Choroid plexus epithelial cell (primary cell): ENCODE data around the gene TMUB1.

Experiments used
- DNase-seq: peaks from one replicate; pipeline ENCODE4 v3.0.0-alpha.2; 2010; ENCODE audit warnings: low read depth
- H3K4me3 ChIP-seq: 2 replicates; pipeline ENCODE4 v1.5.1; 2011; ENCODE audit warnings: low read depth, mild to moderate bottlenecking, control low read depth, low read length, moderate library complexity
- TF ChIP-seq, protein P1 (sequence below): conservative IDR thresholded peaks from 2 replicates; pipeline ENCODE4 v1.5.1; 2011; ENCODE audit warnings: low read depth, mild to moderate bottlenecking, control low read depth, inconsistent platforms, low read length, moderate library complexity

Gene TMUB1

GRCh38 chr7:151040616-151041375 lies 42.5 kb downstream of the TMUB1 start:
- DNase-seq, result no peak
- H3K4me3 ChIP-seq, result no peak overlapping the region
- TF ChIP-seq, protein P1, sequence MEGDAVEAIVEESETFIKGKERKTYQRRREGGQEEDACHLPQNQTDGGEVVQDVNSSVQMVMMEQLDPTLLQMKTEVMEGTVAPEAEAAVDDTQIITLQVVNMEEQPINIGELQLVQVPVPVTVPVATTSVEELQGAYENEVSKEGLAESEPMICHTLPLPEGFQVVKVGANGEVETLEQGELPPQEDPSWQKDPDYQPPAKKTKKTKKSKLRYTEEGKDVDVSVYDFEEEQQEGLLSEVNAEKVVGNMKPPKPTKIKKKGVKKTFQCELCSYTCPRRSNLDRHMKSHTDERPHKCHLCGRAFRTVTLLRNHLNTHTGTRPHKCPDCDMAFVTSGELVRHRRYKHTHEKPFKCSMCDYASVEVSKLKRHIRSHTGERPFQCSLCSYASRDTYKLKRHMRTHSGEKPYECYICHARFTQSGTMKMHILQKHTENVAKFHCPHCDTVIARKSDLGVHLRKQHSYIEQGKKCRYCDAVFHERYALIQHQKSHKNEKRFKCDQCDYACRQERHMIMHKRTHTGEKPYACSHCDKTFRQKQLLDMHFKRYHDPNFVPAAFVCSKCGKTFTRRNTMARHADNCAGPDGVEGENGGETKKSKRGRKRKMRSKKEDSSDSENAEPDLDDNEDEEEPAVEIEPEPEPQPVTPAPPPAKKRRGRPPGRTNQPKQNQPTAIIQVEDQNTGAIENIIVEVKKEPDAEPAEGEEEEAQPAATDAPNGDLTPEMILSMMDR, result no peak

DNA sequence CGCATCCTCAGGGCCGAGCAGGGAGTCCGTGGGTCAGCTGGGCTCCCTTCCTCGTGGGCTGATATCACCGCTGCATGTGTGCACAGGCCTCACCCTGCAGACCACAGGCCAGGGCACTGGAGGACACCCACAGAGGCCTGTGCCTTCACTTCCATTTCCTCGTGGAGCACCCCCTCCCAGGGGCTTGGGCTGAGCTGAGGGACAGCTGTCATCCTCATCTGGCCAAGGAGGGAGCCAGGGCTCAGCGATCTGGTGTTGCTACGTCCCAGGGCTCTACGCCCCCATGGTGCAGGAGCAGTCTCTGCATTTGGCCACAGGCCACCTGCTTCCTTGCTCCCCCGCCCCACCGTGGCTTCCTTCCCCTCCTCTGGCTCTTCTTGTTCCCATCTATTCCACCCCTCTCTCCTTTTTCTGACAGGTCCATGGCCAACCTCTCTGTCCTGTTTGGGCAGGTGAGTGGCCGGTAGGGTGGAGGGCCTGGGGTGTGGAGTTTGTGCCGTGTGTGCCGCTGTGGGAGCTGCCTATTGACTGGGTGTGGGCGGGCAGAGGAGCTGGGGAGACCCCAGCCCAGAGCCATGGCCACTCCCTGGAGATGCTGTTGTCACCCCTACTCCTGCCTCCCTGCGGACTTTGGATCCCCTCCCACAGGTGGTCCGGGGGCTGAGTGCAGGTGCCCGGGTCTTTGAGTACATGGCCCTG lies 43.3 kb downstream of the TMUB1 start:
- DNase-seq, result no peak
- TF ChIP-seq, protein P1, result no peak
- no peak overlapping the region for H3K4me3 ChIP-seq

- DNase-seq, result peak; percentile 91
- H3K4me3 ChIP-seq, result no peak overlapping the region
- TF ChIP-seq, protein P1, result no peak
These were observed 44.1 kb downstream of the TMUB1 start for GRCh38 chr7:151038951-151039849.

DNA sequence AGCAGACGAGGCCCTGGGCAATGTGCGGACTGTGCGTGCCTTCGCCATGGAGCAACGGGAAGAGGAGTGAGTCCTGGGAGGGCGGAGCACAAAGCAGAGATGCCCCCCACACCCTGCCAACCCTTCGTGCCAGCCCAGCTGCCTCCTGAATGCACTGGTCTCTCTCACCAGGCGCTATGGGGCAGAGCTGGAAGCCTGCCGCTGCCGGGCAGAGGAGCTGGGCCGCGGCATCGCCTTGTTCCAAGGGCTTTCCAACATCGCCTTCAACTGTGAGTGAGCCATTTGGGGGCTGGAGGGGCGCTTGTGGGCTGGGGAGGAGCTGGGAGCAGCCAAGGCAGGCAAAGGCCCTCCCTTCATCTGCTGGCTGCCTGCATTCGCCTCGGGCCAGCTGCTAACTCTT lies 47.4 kb downstream of the TMUB1 start:
- no peak for DNase-seq
- no peak overlapping the region for H3K4me3 ChIP-seq
- TF ChIP-seq, protein P1, result no peak

DNA sequence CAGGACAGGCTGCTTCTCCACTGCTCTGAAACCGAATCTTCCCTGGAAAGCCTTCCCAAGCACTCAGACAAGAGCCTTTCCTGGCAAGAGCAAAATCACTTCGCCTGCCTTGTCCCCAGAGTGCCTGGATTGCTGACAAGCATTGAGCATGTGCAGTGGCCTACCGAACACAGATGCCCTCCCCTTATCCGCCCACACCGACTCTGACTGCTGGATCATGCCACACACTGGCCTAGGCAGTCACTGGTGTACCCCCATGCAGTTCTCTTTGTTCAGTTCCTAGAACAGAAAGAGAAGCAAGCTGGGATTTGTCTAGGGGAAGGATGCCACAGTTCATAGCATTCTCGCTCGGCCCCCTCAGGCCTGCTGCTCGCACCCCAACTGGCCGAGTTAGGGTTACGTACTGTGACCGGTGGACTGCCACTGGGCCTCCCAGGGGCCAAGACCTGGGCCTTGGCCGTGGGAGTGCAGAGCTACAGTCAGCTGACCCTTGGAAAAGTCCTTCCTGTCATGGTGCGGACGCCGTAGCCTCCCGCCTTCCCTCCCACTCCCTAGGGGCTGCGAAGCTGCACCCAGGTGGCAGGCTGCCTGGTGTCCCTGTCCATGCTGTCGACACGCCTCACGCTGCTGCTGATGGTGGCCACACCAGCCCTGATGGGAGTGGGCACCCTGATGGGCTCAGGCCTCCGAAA lies 48.1 kb downstream of the TMUB1 start:
- DNase-seq, result no peak
- TF ChIP-seq, protein P1, result no peak
- no peak overlapping the region for H3K4me3 ChIP-seq

GRCh38 chr7:151034312-151035025 lies 48.8 kb downstream of the TMUB1 start:
- H3K4me3 ChIP-seq, result no peak overlapping the region
- TF ChIP-seq, protein P1, result no peak
- DNase-seq, result no peak
